ENCODE measurements around the gene PDE11A. TPM values are rescaled to one million over a fixed set of nuclear protein-coding genes. Genes with fewer than 3 reads are reported as not detected.

Gene PDE11A
- total RNA-seq, 4 donors from 2014 or later: 0.85 to 2.3 (median 2.1) TPM; not detected in 1

DNA sequence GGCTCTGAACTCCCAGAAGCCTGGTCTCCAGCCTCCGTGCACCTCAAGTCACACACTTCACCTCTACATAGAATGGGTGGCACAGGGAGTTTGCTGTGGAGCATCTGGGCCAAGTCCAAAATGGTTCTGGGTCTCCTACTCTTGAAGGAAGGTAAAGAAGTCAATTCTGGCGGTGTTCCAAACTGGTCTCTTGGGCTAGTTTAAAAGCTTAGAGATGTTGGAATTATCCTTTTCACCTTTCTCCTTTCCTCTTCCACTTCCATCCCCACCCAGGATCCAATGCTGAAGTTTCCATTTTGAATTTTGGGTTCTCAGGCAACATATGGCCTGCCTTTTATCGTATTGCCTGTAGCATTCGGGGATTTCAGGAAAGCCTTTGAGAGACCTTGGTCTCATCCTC lies 325.2 kb downstream of the PDE11A start:
- H3K4me1 ChIP-seq: no peaks in the 10 kb centered on the region
- TF ChIP-seq POLR2A (IDR thresholded peaks at IDR 0.05): no peak
- TF ChIP-seq, protein P1, sequence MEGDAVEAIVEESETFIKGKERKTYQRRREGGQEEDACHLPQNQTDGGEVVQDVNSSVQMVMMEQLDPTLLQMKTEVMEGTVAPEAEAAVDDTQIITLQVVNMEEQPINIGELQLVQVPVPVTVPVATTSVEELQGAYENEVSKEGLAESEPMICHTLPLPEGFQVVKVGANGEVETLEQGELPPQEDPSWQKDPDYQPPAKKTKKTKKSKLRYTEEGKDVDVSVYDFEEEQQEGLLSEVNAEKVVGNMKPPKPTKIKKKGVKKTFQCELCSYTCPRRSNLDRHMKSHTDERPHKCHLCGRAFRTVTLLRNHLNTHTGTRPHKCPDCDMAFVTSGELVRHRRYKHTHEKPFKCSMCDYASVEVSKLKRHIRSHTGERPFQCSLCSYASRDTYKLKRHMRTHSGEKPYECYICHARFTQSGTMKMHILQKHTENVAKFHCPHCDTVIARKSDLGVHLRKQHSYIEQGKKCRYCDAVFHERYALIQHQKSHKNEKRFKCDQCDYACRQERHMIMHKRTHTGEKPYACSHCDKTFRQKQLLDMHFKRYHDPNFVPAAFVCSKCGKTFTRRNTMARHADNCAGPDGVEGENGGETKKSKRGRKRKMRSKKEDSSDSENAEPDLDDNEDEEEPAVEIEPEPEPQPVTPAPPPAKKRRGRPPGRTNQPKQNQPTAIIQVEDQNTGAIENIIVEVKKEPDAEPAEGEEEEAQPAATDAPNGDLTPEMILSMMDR (IDR thresholded peaks at IDR 0.05): no peak
- no peak for DNase-seq
- no peaks in the 10 kb centered on the region for H3K9me3 ChIP-seq
- no peaks in the 10 kb centered on the region for H3K36me3 ChIP-seq
- no peaks in the 10 kb centered on the region for H3K27me3 ChIP-seq
- intact Hi-C loops (cut with DNase I; ENCODE audit: low total_unique reads): no loop called here
- H3K4me3 ChIP-seq: no peak overlapping the region
- no peak overlapping the region for H3K27ac ChIP-seq

DNA sequence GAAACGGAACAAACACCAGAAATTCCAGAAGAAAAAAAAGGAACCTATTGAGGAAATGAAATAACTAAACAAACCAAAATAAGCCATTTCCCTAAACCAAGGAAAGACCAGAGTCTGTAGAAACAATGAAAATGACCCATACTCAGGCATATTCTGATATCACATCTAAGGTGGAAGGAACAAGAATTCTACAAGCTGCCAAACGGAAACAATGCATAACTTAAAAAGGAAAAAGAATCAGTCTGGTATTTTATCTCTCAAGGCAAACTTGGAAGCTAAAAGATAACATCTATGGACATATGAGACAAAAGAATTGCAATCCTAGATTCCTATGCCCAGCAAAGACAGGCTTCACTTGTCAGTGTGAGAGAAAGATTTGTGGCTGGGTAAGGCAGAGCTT lies 326.2 kb downstream of the PDE11A start:
- intact Hi-C loops (cut with DNase I; ENCODE audit: low total_unique reads): no loop called here
- Histone ChIP-seq H3K27ac (no peak overlapping the region), H3K4me3 (no peak overlapping the region), H3K27me3 (no peaks in the 10 kb centered on the region), H3K36me3 (no peaks in the 10 kb centered on the region), H3K9me3 (no peaks in the 10 kb centered on the region), H3K4me1 (no peaks in the 10 kb centered on the region)
- TF ChIP-seq POLR2A (IDR thresholded peaks at IDR 0.05): no peak
- TF ChIP-seq, protein P1 (IDR thresholded peaks at IDR 0.05): no peak
- DNase-seq: no peak

- TF ChIP-seq, protein P1 (IDR thresholded peaks at IDR 0.05): no peak
- no peak for TF ChIP-seq POLR2A (IDR thresholded peaks at IDR 0.05)
- Histone ChIP-seq H3K27ac (no peak overlapping the region), H3K36me3 (no peaks in the 10 kb centered on the region), H3K9me3 (no peaks in the 10 kb centered on the region), H3K27me3 (no peaks in the 10 kb centered on the region), H3K4me3 (no peak overlapping the region), H3K4me1 (no peaks in the 10 kb centered on the region)
- intact Hi-C loops (cut with DNase I; ENCODE audit: low total_unique reads): no loop called here
- DNase-seq: no peak
Observed at GRCh38 chr2:177745531-177745930, 327.0 kb downstream of the PDE11A start.

GRCh38 chr2:177742851-177743250 lies 329.7 kb downstream of the PDE11A start:
- H3K36me3 ChIP-seq: no peaks in the 10 kb centered on the region
- no peaks in the 10 kb centered on the region for H3K4me1 ChIP-seq
- intact Hi-C loops (cut with DNase I; ENCODE audit: low total_unique reads): no loop called here

DNA sequence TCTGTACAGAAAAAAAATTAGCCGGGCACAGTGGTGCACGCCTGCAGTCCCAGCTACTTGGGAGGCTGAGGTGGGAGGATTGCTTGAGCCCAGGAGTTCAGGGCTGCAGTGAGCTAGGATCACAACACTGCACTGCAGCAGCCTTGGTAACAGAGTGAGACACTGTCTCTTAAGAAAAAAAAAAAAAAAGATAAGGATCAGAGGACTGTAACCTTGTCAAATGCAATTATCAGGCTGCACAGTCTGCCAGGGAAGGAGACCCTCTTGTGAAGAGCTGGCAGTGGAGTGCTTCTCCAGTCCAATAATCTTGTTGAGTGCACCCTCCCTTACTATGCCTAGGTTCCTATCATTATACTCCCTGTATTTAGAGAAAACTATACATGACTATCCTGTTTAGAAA lies 330.7 kb downstream of the PDE11A start:
- Histone ChIP-seq H3K36me3 (no peaks in the 10 kb centered on the region), H3K4me3 (no peak overlapping the region), H3K9me3 (no peaks in the 10 kb centered on the region), H3K27me3 (no peaks in the 10 kb centered on the region), H3K27ac (no peak overlapping the region), H3K4me1 (no peaks in the 10 kb centered on the region)
- intact Hi-C loops (cut with DNase I; ENCODE audit: low total_unique reads): no loop called here
- TF ChIP-seq POLR2A (IDR thresholded peaks at IDR 0.05): no peak
- TF ChIP-seq, protein P1 (IDR thresholded peaks at IDR 0.05): no peak
- DNase-seq: no peak

More at GRCh38 chr2:177742851-177743250, 329.7 kb downstream of the PDE11A start:
- H3K27ac ChIP-seq: peak overlapping the region in 1 of 2 donors; percentile 45
- no peak for DNase-seq
- H3K27me3 ChIP-seq: no peaks in the 10 kb centered on the region
- H3K9me3 ChIP-seq: no peaks in the 10 kb centered on the region
- TF ChIP-seq POLR2A (IDR thresholded peaks at IDR 0.05): no peak
- TF ChIP-seq, protein P1 (IDR thresholded peaks at IDR 0.05): no peak
- no peak overlapping the region for H3K4me3 ChIP-seq

Data from uterus (tissue), 4 donors.